SK-MEL-5 (cell line): ENCODE data around the gene PANK1. TPM values are rescaled to one million over a fixed set of nuclear protein-coding genes. Genes with fewer than 3 reads are reported as not detected.

Experiments
- DNase-seq: peaks from one replicate; pipeline ENCODE4 v3.0.0-alpha.2; 2016; ENCODE audit warnings: low read depth, low spot score
- in situ Hi-C: cut with HindIII; loops from 2 replicates; pipeline ENCODE4 v1.10.0; 2016; ENCODE audit warnings: low sequenced_read_pairs, high pct_unique_total_duplicates, low pct_unique_long_range_greater_than_20kb
- polyA plus RNA-seq, 2 experiments: library from polyadenylated mRNA; depleted of rRNA; stranded (reverse); fragments of >200 nt; gene quantifications; 2 replicates each; pipeline ENCODE4 v1.2.3, GENCODE V29; 2015
- total RNA-seq: library from RNA; depleted of rRNA; stranded (reverse); fragments of >200 nt; shearing (Covaris generic); gene quantifications from 2 replicates; pipeline ENCODE4 v1.2.3, GENCODE V29; 2014; rRNA removed

PANK1 gene
- total RNA-seq: 2.2 and 2.4 TPM in 2 replicates
- polyA plus RNA-seq (2015; cell fraction: cytosol; rRNA removed): 1.5 and 1.9 TPM in 2 replicates
- polyA plus RNA-seq (2015; cell fraction: nucleus; rRNA removed): 1.1 and 2.1 TPM in 2 replicates

DNA sequence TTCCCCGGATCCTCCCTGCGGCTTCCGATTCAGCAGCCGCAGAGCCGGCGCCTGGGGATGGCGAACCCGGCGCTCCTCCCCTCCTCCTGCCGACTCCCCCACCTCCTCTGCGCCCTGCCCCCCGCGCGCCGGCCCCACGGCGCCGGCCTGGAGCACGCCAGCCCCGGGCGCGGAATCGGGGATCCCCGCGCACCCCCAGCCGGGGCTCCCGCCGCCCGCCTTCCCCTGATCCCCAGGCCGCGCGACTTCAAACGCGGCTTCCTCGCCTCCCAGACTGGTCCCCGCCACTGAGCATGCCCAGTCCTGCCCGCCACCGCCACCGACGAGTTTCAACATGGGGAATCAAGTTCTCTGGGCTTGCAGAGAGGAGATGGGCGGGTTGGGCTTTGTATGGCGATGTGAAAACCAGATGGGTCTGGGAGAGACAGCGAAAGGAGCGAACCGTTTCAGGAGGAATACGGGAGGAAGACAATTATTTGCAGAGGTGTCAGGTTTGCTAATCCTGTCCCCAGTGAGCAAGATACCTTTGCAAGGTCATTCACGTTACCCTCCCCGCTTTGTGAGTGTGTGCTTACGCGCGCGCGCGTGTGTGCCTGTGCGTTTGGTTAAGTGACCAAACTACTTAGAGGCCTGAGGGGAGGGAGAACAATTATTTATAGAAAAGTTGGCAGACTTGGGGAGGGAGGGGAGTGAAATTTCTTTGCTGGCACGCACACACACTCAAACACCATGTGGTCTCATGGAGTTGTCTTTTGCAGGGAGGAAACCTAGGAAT, at the start of gene PANK1:
Gene PANK1, minus strand, starts transcription at position 276 of the 775 bp plus-strand sequence. CDS start 351 bp downstream, outside the sequence.
- DNase-seq: peak; percentile 64
- in situ Hi-C loops: no loop called here

DNA sequence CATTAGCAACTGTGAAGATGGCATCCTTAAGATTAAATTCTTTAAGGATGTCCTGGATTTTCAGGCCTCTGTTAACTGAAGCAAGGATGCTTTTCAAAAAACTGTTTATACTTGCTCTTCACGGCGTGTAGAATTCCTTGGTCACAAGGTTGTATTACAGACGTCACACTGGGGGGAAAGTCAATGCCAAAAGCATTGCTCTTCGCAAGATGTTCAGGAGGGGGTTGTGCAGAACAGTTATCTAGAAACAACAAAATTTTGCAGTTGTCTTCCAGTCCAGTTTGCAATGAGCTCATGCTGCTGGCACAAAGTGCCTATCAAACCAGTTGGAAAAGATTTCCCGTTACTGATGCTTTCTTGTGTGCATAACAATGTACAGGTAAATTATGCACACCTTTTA, 48.1 kb upstream of the PANK1 start:
- in situ Hi-C loops: no loop called here
- DNase-seq: no peak

DNA sequence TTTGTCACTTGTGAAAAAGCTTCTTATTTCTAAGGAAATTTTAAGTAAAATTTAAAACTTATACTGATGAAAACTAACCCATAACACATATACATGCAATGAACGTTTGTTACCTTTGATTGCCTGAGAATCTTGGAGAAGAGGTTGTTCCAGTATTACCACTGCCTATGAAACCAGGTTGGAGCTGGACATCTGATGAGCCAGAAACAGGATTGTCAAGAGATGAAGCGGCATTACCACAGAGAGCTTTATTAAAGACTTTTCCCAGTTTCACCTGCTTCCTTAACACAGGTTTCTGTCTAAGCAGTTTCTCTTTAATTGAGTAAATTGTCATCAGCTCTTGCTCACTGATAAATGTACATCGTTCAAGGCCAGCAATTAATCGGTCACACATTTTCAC, 47.4 kb upstream of the PANK1 start:
- no peak for DNase-seq
- in situ Hi-C loops: no loop called here

DNA sequence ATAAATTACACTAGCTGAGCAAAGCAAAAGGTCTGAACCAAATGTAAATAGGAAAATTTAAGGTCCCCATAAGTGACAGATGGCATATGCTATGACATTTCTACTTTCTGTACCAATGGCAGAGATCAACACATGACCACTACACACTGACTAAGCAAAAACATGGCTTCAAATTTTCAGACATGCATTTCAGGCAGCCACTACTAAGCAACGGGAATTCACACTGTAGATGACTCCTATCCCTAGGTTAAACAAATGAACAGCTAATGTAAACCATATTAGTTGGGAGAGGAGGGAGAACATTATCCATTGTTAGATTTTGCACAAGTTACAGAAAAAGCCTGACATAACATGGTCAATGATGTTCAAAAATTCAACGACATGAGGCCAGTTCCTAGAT, 45.0 kb upstream of the PANK1 start:
- in situ Hi-C loops: no loop called here
- no peak for DNase-seq

GRCh38 chr10:89685936-89686335, 40.9 kb upstream of the PANK1 start:
- in situ Hi-C loops: no loop called here
- no peak for DNase-seq

DNA sequence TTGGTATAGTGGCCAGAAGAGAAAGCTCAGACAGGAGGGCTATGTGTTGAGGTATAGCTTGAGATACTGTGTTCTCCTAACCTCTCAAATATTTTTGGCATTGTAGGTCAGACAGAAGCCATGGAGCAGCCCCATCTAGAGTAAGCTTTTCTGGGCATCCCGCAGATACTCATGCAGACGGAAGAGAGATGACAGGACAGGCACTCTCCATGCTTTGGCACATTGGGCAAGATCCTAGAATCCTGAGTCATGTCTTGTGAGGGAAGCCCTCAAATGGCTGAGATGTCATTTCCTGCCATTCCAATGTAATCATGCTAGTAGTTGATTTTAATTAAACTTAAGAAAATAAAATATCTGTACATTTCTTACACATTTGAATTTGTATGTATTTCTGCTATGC, 39.6 kb upstream of the PANK1 start:
- in situ Hi-C loops: no loop called here
- no peak for DNase-seq

- no peak for DNase-seq
- in situ Hi-C loops: no loop called here
These were observed 38.8 kb upstream of the PANK1 start for GRCh38 chr10:89683883-89684282.

DNA sequence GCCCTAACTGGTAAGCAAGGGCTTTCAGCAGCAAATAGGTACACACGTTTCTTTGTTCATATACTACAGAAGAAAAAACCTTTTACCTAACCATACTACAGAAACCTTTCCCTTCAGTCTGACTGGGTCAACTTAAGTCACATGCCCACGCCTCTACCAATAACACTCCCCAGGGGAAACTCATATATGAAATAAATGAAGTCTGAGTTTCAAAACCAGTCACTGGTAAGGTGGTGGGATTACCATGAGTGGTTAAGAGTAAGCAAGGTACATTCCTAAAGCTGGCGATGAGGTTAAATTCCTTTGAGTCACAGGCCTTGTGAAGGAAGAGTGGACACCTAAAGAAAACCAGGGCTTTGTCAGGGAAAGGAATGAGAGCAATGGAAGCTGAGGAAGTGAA, 34.9 kb upstream of the PANK1 start:
- no peak for DNase-seq
- in situ Hi-C loops: no loop called here

GRCh38 chr10:89677341-89677740, 32.3 kb upstream of the PANK1 start:
- in situ Hi-C loops: no loop called here
- no peak for DNase-seq

GRCh38 chr10:89670926-89671325, 25.9 kb upstream of the PANK1 start:
- in situ Hi-C loops: no loop called here
- no peak for DNase-seq

- in situ Hi-C loops: no loop called here
- peak; percentile 49 for DNase-seq
These were observed 24.9 kb upstream of the PANK1 start for GRCh38 chr10:89669985-89670384.

DNA sequence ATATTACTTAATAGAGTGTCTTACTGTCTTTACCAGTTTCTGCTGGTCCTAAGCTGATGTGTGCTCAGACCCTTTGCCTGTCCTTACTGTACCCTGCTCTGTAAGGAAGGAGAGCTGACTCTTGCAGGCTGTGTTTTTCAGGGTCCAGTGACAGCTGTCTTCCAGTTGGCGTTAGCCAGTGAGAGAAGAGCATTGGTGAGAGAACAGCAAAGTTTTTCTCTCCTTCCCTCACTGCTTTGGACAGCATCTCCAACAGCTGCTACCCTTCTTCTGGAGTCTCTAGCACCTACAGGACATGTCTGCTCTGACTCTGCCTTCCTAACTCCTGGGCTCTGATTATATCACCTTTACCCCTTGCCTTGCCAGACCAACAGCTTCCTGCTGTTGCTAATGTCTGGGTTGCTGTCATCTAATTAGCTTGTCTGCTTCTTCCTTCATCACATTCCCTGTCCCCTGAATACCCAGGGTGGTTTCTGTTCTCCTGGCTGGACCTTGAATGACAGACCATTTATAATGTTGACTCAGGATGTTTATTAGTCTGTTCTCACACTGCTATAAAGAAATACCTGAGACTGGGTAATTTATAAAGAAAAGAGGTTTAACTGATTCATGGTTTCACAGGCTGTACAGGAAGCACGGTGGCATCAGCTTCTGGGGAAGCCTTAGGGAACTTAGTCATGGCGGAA, 23.5 kb upstream of the PANK1 start:
- in situ Hi-C loops: no loop called here
- no peak for DNase-seq

DNA sequence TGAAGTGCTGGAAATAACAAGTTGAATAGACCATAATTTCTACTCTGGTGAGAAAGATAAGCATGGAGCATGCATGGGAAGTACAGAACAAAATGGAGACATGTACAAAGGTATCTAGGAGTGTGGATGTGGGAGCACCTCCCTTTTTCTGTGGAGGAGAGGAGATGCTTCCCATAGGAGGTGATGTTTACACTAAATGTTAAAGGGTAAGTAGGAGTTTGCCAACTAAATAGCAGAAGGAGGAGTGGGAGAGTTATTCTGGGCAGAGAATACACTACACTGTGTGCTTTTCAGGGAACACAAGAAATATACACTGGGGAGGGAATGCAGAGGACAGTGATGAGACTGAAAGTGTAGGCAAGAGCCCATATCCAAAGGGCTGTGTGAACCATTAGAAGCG, 21.1 kb upstream of the PANK1 start:
- in situ Hi-C loops: no loop called here
- no peak for DNase-seq

GRCh38 chr10:89665302-89665701, 20.3 kb upstream of the PANK1 start:
- in situ Hi-C loops: no loop called here
- no peak for DNase-seq

DNA sequence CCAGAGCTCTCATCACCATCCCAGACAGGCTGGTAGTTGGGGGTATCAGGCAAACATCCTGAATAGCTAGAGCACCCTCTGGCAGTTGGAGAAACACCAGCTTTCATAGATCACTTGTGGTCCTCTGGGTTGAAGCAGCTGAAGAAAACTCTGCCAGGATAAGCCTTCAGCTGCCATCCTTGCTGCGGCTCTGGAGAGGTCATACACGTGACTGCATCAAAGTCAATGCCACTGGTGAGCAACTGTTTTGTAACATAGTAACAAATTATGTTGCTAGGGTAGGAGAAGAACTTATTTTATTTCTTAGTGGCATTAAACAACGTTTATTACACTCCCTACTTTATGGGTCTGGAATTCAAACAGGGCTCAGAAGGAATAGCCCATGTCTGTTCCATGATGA, 19.2 kb upstream of the PANK1 start:
- no peak for DNase-seq
- in situ Hi-C loops: no loop called here

- no peak for DNase-seq
- in situ Hi-C loops: no loop called here
These were observed 18.1 kb upstream of the PANK1 start for GRCh38 chr10:89663144-89663543.

DNA sequence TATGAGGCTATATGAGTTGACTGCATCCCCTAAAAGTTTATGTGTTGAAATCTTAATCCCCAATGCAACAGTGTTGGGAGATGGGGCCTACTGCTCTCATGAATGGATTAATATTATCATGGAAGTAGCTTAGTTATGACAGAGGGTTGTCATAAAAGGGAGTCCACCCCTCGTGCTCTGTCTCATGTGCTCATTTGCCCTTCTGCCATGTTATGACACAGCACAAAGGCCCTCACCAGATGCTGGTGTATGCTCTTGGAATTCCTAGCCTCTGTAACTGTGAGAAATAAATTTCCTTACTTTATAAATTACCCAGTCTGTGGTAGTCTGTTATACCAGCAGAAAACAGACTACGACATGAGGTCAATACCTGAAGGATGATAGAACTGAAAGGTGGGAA, 17.6 kb upstream of the PANK1 start:
- DNase-seq: no peak
- in situ Hi-C loops: no loop called here

DNA sequence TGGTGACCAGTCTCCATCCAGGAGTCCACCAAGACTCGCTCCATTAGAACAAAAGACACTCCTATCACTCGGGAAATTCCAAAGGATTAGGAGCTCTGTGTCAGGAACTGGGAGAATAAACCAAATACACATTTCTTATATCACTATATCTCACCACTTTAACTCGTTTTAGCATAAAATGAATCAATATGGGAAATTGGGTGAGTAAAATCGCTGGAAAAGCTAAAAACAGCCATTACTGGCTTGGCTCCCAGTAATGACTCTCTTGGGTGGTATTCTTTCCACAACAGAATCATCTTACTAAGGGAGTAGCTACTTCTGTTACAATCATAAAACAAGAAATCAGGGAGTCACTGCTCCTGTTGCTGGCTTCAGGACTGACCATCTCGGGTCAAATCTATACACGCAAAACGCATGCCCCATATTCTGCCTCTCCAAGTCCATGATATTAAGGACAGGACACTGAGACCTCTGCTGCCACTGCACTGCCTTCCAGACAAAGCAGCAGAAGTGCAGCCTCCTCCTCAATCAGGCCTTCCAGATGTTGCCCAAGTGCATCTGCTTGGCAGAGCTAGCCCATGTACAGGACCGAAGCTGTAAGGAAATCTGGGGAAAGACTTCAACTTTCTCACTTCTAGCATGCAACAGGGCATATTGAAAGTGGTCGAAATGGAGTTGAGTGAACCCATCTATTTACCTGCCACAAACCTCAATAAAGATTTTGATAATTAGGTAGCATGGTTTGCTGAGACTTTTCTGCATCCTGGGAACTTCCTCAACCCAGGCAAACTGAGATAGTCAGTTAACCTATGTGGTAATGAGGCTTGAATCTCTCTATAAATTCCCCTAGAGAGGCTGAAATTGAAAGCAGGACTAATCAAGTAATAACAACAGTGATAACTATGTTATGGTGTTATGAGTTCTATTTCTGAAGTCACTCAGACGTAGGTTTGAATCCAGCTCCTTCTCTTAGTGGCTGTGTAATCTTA, 14.4 kb upstream of the PANK1 start:
- DNase-seq: no peak
- in situ Hi-C loops: no loop called here
